ENCODE measurements around the gene XPNPEP1.
"Not testable (repeated sequence)": the region's sequence is repeated elsewhere in the genome, so short reads cannot be mapped to it uniquely, and the experiment has no call there.

XPNPEP1 gene

DNA sequence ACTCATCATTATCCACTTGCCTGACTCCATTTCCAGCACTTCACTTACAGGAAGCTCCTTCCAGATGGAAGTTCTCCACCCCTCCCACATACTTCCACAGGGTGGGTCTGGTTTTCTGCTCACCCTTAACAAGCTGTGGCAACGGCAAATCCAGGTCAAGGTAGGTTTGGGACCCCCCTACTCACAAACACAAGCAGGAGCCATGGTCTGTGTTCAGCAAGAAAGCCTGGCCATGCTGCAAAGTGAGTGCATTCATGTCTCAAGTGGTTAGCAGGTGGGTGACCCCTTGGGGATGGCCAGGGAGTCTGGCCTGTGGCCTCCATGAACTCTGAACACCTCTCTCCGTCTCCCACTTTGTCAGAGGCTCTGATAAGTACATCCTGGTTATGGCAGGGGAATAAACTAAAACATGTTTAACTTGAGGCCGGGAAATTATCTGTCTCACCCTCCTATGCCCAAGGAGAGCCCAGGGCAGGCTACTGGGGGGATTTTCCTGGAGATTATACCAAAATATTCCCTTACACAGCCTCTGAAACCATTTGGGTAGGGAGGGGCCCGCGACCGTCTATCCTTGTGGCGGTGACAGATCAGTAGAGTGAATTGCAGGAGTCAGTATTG lies 844 bp downstream of the XPNPEP1 start:
- no peak for DNase-seq

GRCh38 chr10:109920016-109920415 lies 3.3 kb downstream of the XPNPEP1 start:
- DNase-seq, result no peak

GRCh38 chr10:109919220-109919619 lies 4.1 kb downstream of the XPNPEP1 start:
- no peak for DNase-seq

DNA sequence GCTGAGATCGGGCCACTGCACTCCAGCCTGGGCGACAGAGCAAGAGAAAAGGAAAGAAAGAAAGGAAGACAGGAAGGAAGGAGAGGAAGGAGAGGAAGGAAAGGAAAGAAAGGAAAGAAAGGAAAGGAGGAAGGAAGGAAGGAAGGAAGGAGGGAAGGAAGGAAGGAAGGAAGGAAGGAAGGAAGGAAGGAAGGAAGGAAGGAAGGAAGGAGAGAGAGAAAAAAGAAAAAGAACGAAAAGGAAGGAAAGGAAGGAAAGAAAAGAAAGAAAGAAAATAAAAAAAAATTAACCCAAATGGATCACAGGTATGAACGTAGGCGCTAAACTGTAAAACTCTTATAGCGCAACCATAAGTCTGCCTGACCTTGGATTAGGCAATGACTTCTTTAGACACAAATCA lies 4.6 kb downstream of the XPNPEP1 start:
- DNase-seq, result not testable (repeated sequence)

- no peak for DNase-seq
These were observed 7.7 kb downstream of the XPNPEP1 start for GRCh38 chr10:109915566-109915965.

GRCh38 chr10:109914966-109915365 lies 8.3 kb downstream of the XPNPEP1 start:
- peak; percentile 89 for DNase-seq

GRCh38 chr10:109913306-109913892 lies 9.9 kb downstream of the XPNPEP1 start:
- no peak for DNase-seq

DNA sequence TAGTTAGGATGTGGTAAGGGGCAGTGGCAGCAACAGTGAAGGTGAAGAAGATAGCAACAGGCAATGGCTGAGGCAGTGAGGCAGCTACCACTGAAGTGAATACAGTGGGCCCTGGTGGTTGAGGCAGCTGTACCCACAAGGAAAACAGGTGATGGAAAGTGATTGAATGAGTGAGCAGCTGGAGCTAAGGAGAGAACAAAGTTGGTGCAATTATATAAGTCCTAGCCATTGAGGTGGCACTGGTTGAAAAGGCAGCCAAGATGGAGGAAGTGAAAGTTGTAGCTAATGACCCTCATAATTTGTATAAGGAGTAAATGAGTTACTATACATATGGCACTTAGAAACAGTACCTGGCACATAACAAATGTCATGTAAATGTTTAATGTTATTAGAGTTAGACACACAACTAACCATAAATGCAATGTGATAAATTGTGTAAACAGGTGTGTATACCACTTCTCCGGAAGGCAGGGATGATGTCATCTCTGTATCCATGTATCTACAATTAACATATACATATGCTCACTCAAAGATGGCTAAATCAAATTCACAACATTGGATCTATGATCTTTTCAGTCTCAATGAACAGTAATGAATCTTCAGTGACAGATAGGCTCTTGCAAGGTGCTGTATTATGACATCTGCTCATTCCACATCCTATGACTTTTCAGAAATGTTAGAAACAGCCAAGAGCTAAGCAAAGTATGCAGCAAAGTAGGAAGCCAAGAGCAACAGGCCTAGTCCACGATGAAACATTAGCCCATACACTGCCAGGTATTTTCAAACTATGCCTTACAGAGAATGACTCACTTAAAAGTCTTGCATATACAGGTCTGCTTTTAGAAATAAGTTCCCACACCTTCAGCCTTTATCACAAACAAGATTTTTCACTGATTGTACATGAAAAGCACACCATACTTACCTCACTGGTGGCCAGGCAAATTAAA lies 10.7 kb downstream of the XPNPEP1 start:
- DNase-seq, result peak; percentile 40

GRCh38 chr10:109911903-109912302 lies 11.4 kb downstream of the XPNPEP1 start:
- DNase-seq, result no peak

DNA sequence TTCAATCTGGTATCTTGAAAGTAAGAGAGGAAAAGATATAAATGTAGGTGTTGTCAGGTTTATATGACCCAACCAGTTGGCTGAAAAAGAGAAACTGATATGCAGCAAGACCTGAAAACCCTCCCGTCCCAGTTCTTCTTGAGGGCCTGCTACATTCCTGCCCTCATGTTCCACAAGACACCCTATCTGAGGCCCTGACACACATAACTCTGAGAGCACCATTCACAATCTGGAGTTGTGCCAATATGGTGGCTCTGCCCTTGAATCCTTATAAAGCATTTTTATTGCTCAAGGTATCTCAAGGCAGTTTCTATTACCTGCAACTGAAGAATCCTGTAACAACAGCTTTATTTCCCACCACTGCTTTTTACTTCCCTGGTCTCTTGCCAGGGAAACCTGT lies 17.0 kb downstream of the XPNPEP1 start:
- no peak for DNase-seq

DNA sequence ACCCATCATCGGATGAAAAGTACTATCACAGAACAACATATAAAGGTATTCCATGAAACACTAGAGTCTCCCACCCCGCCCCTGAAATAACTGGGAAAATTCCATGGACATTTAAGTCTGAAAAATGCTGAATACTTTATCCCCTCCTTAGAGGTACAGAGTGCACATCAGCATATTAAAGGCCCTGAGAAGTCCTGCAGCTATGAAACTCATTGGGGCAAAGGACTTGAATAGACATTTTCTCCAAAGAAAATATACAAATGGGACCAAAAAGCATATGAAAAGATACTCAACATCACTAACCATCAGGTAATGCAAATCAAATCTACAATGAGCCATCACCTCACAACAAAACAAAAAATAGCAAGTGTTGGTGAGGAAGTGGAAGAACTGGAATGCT lies 18.9 kb downstream of the XPNPEP1 start:
- DNase-seq, result no peak

DNA sequence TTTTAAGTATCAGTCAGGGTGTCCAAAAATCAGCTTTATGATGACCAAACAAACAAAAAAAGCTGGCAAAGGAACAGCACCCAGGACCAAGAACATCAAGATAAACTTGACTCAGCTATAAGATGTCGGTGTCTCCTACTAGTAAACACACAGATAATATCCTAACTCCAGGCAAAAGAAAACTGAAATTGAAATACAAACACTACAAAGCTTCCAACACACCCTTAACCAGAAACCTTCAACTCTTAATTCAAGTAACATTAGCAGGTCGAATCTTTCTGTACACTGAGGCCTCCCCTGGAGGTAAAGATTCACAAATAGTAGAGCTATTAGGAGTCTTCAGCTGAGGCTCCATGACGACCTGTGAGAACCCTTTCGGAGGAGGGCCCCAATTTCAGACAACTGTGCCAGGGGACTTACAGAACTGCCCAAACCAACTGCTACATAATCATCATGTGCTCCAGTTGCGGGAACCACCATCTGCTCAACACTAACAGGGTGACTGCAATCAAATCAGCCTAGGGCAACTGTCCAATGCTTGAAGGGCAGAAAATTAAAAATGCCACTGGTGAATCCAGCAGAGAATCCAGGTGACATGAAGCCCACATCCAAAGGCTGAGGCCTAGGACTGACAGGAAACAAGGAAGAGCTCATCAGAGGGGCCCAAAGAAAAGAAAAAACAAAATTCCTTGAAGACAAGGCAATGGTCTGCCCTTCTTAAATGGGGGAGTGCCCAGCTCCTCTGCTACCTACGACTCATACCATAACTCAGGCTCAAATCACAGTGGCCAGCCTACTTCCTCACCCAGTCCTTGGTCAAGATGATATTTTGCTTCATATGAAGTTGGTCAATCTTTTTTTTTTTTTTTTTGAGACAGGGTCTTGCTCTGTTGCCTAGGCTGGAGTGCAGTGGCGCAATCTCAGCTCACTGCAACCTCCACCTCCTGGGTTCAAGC lies 20.0 kb downstream of the XPNPEP1 start:
- DNase-seq, result peak; percentile 4

GRCh38 chr10:109899356-109900331 lies 23.7 kb downstream of the XPNPEP1 start:
- DNase-seq, result no peak

GRCh38 chr10:109898666-109899355 lies 24.5 kb downstream of the XPNPEP1 start:
- DNase-seq, result no peak

- no peak for DNase-seq
These were observed 25.3 kb downstream of the XPNPEP1 start for GRCh38 chr10:109898007-109898406.

DNA sequence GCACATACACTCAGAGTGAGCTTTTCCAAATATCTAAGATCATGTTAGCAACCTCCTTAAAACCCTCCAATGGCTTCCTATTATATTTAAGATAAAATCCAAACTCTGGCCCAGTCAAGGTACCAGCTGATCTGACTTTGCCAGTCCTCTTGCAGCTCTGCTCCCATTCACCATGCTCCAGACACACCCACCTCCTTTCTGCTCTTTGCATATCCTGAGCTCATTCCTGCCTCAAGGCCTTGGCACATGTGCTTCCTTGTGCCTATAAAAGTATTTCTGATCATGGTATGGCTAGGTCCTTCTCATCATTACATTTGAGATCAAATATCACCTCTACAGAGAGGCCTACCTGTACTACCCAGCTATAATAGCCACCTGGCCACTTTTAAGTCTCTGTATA lies 27.5 kb downstream of the XPNPEP1 start:
- no peak for DNase-seq

GRCh38 chr10:109895095-109895818 lies 28.1 kb downstream of the XPNPEP1 start:
- DNase-seq, result peak; percentile 69

DNA sequence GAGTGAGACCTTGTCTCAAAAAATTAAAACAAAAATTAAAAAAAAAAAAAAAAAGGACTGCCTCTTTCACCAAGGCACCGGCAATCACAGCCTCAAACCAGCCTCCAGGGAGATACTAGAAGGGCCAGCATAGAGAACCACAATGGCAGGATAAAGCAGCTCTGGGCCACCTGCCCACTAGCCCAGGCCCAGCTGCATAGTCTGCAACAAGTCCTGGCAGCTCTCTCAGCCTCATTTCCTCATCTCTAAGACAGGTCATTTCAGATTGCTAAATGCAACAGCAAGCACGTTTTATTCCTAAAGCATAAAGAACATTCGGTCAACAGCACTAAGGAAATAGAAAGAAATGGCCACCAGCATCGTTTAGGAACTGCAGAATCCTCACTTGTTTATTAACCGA lies 28.8 kb downstream of the XPNPEP1 start:
- no peak for DNase-seq

GRCh38 chr10:109893386-109893785 lies 29.9 kb downstream of the XPNPEP1 start:
- no peak for DNase-seq

GRCh38 chr10:109892931-109893330 lies 30.4 kb downstream of the XPNPEP1 start:
- DNase-seq, result no peak

All from kidney glomerular epithelial cell (primary cell).